ENCODE measurements around the gene HBP1.

Gene HBP1

GRCh38 chr7:107157091-107157490, 11.7 kb upstream of the HBP1 start:
- ATAC-seq, result no peak

- ATAC-seq, result no peak
Observed at GRCh38 chr7:107158028-107158427, 10.8 kb upstream of the HBP1 start.

DNA sequence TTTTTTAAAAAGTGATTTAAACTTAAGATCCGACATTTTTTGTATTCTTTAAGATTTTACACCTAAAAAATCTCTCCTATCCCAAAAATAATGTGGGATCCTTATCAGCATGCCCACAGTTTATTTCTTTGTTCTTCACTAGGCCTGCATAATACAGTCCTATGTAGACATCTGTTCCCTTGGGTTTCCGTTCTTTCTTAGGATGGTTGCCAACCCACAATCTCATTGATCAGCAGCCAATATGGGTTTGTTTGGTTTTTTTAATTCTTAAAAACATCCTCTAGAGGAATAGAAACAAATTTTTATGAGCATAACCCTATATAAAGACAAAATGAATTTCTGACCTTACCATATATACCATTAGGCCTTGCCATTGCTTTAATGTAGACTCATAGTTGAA, 8.4 kb upstream of the HBP1 start:
- ATAC-seq, result no peak

GRCh38 chr7:107161415-107161814, 7.4 kb upstream of the HBP1 start:
- ATAC-seq, result no peak

DNA sequence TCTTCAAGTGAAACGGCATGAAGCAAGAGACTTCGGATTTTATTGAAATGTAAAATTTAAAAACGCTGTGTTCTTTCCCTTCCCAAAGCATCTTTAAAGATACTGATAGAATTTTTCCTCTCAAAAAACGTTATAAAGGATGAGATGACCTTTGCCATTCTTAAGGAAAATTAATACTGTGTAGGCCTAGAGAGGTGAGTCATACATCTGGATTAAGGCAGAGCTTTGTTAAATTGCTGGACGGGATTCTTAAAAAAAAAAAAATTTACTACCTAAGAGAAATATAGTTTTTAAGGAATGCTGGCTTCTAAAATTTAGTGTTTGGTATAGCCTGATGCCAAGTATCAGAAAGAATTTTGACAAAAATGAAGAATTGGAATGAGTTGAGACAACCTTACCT, 6.3 kb upstream of the HBP1 start:
- no peak for ATAC-seq

- no peak for ATAC-seq
Observed at GRCh38 chr7:107164092-107164491, 4.7 kb upstream of the HBP1 start.

- no peak for ATAC-seq
Observed at GRCh38 chr7:107165341-107165740, 3.5 kb upstream of the HBP1 start.

DNA sequence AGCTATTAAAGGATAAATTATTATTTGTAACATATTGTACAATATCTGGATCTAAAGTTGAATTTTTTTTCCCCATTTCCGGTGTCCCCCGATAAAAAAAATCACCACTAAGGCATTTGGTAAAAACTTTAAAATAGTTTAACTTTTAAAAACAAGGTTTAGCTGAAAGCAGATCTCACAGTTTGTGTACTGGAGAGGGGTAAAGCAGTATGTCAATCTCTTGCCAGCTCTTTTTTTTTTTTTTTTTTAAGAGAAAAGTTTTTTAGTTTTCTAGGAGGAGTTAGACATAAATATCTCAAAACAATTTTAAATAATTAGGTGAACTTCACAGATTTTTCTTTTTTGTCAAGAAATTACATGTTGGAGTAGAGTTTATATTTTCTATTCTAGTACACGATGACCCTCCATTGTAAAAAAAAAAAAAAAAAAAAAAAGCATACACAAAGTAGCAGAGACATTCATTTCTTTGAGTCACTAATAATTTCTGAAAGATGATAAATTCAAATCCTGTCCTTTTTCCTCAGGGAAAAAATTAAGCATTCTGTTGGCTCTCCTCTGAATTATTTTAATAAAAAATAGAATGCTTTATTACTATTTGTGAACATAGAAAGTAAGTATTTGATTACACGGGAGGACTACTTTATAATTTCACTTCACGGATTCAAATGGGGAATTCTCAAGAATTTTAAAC, 1.9 kb upstream of the HBP1 start:
- ATAC-seq, result no peak

DNA sequence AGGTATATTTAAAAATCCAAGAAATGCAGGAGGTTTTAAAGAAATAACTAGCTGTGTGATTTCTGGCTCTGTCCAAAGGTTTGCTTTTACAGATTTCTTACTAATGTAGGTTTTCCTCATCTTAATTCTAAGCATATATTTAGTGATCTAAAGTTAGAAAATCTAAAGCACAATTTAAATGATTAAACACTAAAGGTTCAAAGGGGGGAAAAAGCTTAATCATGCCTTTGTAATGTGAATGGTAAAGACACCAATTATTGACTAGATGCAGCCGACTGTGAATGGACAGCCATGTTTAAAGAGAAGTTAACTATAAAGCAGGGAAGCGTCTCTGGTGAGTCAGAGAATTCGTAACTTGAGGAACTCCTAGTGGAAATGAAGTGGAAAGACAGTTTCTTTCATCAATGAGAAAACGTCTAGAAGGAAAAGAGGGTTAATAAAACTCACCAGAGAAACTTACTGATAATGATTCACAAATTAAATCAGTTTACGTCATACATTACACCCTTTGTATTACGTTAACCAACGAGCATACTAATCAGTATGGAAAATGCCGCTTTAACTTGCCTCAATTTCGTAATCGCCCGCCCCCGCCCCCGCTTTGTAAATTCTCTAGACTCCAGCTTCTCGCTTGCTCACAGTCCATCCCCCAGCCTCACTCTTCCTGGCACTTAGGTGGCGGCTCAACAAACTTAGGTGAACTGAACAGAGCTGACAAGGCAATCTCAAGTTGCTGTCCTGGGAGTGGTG, 1.1 kb upstream of the HBP1 start:
- peak; percentile 1 to 3 for ATAC-seq

GRCh38 chr7:107169120-107170050, 582 bp downstream of the HBP1 start:
- peak; percentile 8 to 9 for ATAC-seq

DNA sequence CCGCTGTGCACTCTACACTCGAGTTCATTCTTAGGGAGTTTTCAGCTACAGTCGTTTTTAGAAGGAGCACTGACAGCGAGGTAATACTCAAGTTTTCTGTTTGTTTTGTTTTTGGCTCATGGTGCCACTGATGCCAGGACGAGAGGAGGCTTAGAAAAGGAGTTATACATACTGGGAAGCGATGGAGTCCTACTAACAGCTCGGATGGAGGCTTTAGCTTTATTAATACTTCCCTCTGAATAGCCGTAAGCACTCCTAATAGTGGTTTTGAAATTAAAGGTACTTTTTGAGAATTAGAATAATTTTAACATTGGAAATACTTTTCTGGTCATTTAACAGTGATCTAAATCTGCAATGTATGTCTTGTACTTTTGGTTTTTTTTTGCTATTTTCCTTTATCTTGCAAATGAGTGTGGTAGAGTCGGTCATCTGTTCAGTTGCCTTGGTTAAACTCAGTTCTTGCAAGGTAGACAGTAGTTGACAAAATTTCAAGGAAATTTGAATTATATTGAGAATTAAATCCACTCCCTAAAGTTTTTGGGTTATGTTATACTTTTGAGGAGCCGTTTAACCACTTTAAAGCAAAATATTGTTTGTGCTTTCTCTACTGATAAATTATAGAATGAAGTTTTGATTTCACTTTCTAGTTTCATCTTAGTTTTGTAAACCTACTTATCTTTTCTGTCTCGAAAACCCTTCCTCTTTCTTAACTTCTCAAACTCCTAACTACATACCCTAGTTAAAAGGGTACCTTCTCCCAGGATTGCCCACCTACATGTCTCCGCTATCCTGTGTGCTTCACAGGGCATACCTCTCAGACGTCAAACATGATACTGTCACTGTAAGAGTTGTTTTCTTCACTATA, 1.5 kb downstream of the HBP1 start:
- ATAC-seq, result no peak

- ATAC-seq, result no peak
Observed at GRCh38 chr7:107171496-107171895, 2.7 kb downstream of the HBP1 start.

- no peak for ATAC-seq
Observed at GRCh38 chr7:107172276-107173032, 3.7 kb downstream of the HBP1 start.

DNA sequence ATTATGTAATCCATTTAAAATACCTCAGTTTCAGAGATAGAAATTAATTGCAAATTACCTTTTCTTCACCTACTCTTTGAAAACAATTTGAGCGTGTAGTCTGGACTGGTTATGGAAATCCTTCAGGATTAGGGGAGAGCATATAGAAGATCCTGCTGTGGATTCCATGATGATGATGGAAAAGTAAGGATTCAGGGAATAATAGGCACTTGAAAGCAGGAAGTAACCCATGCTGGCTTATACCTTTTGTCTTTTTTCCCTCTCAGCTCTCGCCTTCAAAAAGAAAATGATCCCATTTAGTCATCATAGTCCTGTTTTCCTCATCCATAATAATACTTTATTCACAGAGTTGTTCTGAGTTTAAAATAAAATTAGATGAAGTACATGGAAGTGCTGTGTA, 4.4 kb downstream of the HBP1 start:
- ATAC-seq, result no peak

GRCh38 chr7:107173691-107174406, 5.0 kb downstream of the HBP1 start:
- ATAC-seq, result peak; percentile 58 to 59

DNA sequence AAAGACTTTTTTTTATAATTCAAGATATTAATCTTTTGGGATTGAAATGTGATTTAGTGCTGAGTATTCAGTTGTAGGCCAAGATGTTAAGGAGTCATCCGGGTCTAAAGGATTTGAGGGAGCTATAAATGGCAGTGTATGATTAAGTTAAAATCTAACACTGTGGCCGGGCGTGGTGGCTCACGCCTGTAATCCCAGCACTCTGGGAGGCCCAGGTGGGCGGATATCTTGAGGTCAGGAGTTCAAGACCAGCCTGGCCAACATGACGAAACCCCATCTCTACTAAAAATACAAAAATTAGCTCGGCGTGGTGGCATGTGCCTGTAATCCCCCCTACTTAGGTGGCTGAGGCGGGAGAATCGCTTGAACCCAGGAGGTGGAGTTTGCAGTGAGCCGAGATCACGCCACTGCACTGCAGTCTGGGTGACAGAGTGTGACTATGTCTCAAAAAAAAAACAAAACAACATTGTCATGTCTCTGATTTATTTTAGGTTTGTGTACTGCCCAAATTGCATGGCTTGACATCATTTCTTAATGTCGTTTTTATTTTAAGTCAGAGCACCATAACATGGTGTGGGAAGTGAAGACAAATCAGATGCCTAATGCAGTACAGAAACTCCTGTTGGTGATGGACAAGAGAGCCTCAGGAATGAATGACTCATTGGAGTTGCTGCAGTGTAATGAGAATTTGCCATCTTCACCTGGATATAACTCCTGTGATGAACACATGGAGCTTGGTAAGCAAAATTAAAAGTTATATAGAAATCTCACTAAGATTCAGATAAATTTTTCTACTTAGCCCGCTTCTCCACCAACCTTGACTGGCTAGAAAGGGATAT, 10.7 kb downstream of the HBP1 start:
- ATAC-seq, result peak; percentile 22 to 56

DNA sequence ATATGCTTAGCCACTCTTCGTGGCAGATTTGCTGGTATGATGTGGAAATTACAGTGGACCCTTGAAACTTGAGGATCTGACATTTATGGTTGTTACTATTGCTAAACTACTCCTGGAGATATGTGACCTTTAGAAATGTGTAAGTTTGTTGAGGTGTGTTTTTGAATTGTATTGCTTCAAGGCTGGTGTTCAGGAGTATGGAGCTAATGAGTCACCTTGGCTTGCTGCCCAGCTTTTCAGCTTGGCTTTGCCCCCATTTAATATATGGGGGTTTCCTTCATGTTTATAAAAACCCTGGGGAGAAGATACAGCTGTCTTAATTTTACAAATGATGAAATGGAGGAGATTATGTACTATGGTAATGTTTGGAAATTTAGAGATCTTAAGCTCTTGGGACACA, 11.6 kb downstream of the HBP1 start:
- ATAC-seq, result peak; percentile 71 to 79

- no peak for ATAC-seq
Observed at GRCh38 chr7:107181172-107181571, 12.4 kb downstream of the HBP1 start.

GRCh38 chr7:107185716-107186115, 16.9 kb downstream of the HBP1 start:
- ATAC-seq, result no peak

DNA sequence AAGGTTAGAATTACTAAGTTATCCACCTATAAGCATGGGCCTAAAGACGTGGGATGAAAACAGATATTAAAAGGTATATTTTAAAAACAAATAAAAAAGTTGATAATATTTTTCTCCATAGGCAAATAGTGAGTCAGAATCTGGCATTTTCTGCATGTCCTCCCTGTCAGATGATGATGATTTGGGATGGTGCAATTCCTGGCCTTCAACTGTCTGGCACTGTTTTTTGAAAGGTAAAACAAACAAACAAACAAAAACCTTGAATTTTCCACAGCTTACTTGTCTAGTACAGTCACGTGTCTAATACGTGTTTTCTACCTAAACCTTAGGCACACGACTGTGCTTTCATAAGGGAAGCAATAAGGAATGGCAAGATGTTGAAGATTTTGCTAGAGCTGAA, 17.4 kb downstream of the HBP1 start:
- no peak for ATAC-seq

Data from activated CD4-positive, CD25-positive, alpha-beta regulatory T cell treated with anti-CD3 and anti-CD28 coated beads, Interleukin-2, amount 50 U/mL, for 24 hours (primary cell).